8988T (cell line): Measurements from ENCODE around the gene FKBP5.
"Not testable (repeated sequence)": the region's sequence is repeated elsewhere in the genome, so short reads cannot be mapped to it uniquely, and the experiment has no call there.

Experiments
- DNase-seq: peaks from one replicate; pipeline ENCODE4 v3.0.0; 2011

The FKBP5 gene

DNA sequence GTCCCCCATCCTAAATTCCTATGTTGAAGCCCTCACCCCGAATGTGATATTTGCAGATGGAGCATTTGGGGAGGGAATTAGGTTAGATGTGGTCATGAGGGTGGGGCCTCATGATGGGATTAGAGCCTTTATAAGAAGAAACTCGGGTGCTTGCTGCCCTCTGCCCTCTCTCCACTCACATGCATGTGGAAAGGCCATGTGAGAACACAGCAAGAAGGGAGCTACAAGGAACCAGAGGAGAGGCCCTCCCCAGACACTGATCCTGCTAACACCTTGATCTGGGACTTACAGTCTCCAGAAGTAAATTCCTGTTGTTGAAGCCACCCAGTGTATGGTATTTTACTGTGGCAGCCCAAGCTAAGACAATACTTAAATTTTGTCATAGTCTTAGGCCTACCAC is 106.4 kb downstream of the FKBP5 start:
- DNase-seq = no peak

DNA sequence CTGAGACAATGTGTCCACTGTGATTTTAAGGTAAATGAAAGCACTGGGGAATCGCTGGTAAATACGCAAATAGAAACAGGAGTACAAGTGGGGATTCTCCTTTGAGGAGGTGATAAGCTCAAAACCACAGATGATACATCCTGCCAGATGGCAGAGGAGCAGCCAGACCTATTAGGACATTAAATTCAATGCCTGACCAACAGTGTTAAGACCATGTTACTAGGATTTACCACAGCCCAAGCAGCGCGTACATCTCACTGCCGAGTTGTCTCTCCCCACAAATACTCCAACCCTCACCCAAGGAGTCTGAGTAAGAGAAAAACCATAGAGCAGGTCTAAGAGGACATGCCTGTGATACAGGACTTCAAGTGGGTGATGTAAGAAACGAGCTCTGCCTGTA is 107.1 kb downstream of the FKBP5 start:
- no peak for DNase-seq

DNA sequence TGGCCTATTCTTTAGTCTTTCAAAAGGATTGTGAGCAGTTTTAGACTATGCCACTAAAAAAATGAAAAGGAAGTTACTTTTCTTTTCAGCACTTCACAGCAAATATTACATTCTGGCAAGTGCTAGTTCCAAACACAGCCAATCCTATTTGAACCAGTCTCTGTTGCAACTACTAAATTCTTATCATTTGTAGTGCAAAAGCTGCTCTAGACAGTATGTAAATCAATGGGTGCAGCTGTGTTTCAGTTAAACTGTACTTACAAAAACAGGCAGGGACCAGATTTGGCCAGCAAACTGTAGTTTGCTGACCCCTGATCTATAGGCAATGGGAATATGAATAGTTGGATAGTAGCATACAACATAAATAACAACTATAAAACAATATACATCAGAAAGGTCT is 107.9 kb downstream of the FKBP5 start:
- DNase-seq = no peak

DNA sequence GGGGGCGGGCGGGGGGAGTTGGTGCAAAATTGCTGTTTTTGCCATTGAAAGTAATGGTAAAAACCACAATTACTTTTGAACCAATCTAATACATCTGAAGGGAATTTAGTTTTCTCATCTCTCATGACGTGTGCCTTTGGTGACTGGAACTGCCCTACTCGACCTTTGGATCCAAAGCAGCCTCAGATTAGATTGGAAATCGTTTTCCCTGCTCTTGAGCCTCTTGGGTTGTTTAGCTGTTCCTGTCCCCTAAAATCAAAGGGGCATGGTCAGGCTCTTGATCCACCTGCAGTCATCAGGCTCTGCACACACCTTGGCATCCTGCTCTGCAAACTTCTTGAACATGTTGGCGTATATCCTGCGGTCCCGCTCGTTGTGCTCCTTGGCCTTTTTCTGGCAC is 112.0 kb downstream of the FKBP5 start:
- no peak for DNase-seq

DNA sequence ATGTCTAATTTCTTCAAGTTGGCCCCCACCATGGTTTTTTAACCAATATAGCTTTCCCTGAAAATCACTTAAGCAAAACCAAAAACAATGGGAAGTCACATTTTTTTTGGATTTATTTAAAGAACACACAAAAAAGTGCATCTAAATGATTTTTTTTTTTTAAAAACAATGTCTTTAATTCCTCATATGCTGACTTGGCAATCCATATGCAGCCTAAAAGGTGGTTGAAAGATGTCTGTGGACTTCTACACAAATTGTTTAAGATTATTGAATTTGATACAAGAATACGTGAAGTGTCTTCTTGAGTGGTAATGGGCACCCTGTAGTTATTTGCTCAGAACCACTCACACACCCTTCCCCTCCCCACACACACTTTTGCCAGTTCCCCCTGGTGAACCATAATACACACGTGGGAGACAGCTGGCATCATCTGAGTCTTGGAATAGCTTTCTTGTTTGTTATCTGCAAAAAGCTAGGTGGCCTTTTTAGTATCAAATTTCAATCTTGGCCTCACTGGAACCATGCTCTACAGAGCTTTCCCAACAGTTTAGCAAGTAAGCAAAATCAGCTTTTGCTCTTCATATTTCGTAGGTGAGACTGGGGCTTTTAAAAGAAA is 115.1 kb downstream of the FKBP5 start:
- no peak for DNase-seq

DNA sequence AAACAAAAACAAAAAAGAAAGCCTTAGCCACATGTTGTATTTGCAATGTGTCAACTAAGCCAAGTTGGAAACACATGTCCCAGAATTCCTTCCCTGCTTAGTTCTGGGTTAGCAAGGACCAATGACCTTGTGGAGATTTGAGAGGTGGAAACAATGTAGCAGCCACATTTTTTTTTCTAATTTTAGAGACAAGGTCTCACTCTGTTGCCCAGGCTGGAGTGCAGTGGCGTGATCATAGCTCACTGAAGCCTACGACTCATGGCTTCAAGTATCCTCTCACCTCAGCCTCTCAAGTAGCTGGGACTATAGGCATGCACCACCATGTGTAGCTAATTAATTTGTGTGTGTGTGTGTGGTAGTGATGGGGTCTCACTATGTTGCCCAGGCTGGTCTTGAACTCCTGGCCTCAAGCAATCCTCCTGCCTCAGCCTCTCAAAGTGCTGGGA is 117.8 kb downstream of the FKBP5 start:
- DNase-seq = not testable (repeated sequence)

DNA sequence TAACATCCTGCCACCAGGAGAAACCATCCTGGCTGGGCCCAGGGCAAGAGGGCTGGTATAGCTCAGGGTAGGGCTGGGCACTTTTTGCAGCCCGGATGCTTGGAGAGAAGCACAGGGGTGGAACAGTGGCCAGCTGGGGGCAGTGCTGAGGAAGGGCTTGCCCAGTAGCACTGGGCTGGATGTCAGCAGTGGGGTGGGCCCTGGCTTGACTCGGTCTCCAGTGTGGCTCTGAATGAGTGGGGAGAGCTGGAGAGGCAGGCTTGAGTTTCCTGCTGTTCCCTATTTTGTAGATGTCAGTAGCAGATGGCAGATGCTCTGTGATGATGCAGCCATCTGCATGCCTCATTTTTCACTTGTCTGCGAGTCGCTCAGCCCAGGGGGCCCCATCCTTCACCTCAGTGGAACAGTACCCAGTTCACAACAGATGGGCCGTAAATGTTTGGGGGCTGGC is 119.7 kb downstream of the FKBP5 start:
- DNase-seq = peak; percentile 37

DNA sequence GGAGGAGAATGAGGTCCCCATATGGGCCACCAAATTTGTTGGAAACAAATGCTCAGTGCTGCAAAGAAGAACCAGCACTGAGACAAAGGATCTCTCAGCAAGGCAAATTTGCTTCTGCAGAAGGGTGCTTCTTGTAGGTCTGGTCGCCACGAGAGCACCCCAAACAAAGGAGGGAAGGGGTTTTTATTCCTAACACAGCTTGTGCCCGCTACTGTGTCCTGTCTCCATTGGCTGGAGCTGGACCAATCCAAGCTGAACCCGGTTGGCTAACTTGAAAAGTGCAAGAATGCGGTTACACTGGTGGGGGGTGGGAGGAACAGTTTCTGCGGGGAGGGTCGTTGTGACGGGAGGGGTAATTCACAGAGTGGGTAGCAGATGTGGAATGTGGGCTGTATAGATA is 121.9 kb downstream of the FKBP5 start:
- DNase-seq = no peak

DNA sequence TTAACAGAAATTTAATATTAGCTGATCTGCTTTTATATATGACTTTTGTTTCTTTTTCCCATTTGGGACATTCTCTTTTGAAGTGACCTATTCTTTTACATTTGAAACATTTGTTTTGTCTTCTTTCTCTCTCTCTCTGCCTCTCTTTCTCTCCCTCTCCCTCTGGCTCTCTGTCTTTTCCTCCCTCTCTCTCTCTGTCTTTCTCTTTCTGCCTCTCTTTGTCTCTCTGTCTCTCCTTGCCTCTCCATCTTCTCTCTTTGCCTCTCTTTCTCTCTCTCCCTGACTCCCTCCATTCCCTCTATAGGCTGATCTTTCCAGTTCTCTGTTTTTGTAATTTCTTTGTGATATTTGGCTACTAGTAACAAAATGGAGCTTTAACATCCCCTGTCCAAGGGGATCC is 124.0 kb downstream of the FKBP5 start:
- no peak for DNase-seq

DNA sequence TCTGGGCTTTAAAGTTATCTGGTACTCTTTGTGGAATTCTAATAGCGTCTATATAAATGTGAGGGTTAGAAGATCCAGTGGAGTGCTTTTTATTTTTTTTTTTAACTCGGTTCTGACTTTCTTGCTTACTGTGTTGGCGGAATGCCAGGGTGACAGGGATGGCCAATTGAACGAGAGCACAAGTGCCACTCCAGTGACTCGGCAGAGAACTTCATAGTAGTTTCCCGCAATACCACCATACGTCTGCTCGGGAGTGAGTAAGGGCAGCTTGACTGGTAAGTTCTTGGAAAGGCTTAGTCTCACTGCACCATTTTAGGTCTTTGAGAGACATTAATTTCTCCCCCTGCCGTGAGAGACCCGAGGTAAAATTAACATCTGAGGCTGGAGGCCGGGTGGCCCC is 126.7 kb downstream of the FKBP5 start:
- DNase-seq = no peak

DNA sequence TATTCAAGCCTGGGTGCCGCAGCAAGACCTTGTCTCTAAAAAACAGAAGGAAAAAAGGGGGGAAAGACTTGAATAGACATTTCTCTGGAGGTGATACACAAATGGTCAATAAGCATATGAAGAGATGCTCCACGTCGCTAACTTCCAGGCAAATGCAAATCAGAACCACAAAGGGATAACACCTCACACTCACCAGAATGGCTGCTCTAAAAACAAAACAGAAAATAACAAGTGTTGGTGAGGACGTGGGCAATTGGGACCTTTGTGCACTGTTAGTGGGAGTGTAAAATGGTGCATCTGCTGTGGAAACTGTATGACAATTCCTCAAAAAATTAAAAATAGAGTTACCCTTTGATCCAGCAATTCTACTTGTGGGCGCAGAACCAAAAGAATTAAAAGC is 127.6 kb downstream of the FKBP5 start:
- DNase-seq = no peak

DNA sequence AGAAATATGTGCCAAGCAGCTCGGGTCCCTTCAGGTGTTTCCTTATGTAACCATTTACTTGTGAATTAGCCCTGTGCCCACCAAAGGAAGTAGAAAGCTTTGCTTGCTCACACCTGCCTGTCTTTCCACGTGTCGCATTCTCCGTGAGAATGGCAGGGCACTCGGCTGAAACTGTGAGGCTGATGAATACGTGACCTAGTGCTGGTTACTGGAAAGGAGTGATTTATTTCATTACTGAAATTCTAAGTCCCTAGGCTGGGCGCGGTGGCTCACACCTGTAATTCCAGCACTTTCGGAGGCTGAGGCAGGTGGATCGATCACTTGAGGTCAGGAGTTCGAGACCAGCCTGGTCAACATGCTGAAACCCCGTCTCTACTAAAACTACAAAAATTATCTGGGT is 130.1 kb downstream of the FKBP5 start:
- DNase-seq = no peak

DNA sequence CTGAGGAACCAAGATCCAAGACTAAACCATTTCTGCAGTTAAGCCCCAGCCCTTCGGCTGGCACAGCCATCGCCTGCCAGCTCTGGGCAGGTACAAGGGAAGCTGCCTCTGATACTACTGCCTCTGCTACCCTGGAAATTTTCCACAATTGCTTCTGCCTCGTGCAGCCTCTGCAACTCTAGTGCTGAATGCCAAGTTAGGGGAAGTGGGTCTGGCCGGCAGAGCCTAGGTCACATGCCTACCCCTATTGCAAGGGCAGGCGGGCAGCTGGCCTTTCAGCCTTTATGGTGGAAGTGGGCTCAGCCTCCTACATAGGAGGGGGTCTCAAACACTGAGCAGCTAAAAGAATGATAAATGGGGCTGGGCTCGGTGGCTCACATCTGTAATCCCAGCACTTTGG is 131.5 kb downstream of the FKBP5 start:
- no peak for DNase-seq

DNA sequence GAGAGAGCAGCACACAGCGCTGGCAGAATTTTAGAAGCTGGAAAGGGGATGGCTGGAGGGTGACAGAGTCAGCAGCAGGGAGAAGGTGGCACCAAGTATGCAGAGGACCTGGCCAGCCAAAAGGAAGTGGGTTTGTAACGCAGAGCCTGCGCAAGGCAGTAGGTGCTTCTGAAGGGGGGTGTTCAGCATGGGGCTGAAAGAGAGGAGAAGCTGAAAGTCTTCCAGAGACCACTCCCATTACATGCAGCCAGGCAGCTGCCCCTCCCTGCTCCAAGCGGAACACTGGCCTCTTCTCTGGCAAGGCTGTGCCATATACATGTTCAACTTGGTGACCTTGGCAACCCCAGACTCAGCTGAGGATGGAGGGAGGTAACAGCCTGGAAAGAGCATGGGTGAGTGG is 133.9 kb downstream of the FKBP5 start:
- no peak for DNase-seq

DNA sequence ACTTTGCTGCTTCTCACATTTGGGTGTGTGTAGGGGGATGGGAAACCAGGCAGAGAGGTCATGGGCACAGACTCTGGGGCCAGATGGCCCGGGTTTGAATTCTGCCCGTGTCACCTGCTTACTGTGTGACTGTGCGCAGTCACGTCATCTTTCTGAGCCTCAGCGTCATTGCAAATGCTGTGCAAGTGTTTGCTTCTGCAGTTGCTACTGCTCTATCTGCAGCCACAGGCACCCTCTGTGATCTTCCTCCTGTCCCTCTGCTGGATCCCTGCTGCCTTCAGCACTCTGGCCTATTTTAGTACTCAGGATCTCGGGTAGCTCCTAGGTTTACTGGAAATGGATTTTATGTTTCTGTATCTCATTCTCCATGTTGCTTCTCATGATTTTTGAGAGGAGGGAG is 135.4 kb downstream of the FKBP5 start:
- no peak for DNase-seq

DNA sequence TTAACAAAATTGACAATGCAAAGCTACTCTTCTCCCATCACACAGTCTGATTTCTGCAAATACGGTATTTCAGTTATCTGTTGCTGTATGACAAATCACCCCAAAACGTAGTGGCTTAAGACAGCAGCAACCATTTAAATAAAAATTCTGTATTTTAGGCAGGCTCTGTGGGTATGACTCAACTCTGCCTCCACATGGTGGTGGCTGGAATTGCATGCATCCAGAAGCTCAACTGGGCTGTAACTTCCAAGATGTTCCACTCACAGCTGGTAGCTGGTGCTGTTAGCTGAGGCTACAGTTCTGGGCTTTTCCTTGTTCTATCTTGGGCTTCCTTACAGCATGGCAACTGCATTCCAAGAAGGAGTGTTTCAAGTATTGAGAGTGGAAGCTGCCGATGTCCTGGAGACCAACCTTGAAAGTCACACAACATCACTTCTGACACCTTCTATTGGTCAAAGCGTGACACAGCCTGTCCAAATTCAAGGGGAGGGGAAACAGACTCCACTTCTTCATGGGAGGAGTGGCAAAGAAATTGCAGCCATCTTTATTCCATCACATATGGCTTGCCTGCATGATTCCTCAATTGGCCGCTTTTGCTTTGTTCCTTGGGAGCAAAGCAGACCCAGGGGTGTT is 136.3 kb downstream of the FKBP5 start:
- no peak for DNase-seq

DNA sequence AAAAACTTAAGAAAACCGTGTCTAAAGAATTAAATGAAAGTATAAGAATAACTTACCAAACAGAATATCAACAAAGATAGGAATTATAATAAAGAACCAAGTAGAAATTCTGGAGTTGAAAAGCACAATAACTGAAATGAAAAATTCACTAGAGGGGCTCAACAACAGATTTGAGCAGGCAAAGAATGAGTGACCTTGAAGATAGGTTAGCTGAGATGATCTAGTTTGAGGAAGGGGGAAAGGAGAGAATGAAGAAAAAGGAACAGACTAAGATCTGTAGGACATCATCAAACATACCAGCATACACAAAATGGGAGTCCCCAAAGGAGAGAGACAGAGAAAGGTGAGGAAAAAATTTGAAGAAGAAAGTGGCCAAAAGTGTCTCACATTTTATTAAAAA is 138.3 kb downstream of the FKBP5 start:
- DNase-seq = no peak

DNA sequence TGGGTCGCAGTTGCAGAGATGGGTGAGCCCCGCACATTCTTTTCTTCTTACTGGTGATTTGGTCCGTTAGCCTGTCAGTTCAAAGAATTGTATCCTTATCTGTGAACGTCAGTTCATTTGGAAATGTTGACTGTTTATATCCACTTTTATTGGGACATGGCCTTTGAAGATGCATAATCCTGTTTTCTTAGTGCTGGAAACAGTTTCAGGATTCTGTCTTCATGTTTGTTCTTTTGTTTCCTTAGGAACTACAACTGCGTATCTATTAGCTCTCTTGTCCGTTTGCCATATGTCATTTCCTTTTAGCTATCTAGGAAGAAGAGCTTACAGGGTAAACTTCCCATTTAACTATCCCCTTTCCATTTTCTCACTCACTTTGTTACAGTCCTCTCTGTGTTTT is 141.0 kb downstream of the FKBP5 start:
- DNase-seq = no peak

DNA sequence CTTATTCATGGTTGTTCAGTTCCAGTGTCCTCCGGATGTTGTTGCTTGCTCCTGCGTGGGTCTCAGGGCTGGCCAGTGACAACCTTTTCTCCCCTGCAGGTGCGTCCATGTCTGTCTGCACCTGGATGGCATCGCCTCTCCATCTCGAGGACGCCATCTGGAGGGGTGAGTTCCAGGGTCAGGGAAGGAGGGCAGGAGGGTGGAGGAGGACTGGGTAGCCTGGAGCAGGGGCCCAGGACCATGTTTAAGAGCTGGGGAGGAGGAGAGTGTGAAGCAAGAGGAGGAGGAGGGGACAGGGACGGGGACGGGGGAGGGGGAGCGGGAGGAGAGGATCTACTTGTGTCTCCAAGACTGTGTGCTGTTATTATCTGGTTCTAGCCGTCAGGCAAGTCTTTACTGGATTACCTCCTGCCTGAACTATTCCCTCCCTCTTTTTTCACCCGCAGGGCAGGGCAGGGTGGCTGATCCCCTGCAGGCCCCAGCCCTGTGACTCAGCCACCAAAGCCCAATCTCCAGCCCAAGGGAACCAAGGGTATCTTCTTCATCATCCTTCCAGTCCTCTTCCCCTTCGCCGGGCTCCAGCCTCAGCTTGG is 143.8 kb downstream of the FKBP5 start:
- no peak for DNase-seq

DNA sequence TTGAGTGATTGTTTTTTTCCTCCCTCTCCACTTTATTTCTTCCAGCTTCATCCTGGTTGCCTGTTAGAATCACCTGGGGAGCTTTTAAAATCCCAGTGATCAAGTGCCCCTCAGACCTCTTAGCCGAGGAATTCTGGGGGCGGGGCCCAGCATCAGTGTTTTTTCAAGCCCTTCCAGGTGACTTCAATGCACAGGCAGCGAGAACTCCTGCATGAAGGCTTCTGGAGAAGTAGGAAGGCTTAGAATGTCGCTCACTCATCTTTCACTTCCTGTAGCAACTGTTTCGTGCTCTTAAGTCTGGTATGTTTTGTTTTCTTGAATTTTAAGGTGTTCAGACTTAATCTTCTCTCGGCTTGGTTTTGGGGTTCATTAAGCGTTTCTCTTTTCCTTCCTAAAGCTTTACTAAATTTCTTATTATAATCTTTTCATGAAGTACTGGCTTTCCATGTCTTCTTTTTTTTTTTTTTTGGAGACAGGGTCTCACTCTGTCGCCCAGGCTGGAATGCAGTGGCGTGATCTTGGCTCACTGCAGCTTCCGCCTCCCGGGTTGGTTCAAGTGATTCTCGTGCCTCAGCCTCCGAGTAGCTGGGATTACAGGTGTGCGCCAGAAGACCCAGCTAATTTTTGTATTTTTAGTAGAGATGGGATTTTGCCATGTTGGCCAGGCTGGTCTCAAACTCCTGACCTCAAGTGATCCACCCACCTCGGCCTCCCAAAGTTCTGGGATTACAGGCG is 145.1 kb downstream of the FKBP5 start:
- no peak for DNase-seq

DNA sequence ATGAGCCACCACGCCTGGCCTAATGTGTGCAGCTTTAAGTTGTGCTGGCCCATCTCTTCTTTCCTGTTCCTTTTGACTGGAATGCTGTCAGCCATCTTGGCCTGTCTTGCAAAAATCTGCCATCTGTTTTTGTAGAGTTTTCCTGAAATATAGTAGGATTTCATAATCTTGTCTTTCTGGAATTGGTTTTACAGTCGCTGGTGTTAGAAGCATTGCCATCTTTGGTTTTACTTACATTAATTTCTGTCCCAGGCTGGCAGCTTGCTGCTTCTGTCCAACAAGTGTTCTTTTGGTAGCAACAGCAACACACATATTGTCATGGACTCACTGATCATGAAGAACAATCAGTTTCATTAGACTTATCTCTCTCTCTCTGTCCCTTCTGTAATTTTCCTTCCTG is 146.9 kb downstream of the FKBP5 start:
- no peak for DNase-seq

DNA sequence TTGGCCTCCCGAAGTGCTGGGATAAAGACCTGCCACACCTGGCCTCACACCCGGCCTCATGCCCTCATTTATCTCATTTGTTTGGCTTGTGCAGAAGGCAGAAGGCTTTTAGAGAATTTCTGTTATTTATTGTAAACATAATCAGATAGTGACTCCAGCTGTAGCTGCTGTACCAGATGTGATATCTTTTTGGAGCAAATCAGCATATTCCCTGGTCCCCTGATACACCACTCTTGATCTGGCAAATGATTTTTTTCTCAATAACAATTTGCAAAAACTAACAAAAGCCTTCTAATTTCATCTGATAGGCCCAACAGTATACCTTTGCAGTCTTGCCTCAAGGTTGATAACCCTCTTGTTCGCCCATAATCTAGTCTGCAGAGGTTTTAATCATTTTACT is 149.5 kb downstream of the FKBP5 start:
- no peak for DNase-seq

DNA sequence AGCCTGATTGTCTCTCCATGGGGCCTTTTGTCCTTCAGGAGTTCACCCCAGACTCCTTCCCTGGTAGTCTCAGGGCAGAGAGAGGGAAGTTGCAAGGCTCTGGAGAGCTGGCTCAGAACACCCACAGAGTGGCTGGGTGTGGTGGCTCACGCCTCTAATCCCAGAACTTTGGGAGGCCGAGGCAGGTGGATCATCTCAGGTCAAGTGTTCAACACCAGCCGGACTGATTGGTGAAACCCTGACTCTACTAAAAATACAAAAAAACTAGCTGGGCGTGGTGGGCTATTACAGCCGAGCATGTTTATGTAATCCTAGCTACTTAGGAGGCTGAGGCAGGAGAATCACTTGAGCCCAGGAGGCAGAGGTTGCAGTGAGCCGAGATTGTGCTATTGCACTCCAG is 152.9 kb downstream of the FKBP5 start:
- DNase-seq = not testable (repeated sequence)
